Stomach (tissue), 9 donors: ENCODE results near the gene FZD7. TPM values are rescaled to one million over a fixed set of nuclear protein-coding genes. Genes with fewer than 3 reads are reported as not detected.

ENCODE experiments used
- DNase-seq, 2 donors: peaks; one replicate each; pipeline versions ENCODE4 v3.0.0 to v3.0.0-alpha.2; 2013 to 2019
- H3K27ac ChIP-seq, 5 donors: fragments of 200-600 bp in 4 of 5; sonication (generic) in 4 of 5; one replicate each; pipeline ENCODE4 v1.5.1; 2013 to 2019; ENCODE audit warnings: mild to moderate bottlenecking in 1 of 5, moderate library complexity in 1 of 5
- H3K27me3 ChIP-seq, 3 donors: fragments of 200-600 bp; sonication (generic); one replicate each; pipeline ENCODE4 v1.5.1; 2017 to 2019; ENCODE audit warnings: mixed run types in 1 of 3
- H3K36me3 ChIP-seq, 4 donors: fragments of 200-600 bp; sonication (generic); 1 replicate in 3 of 4; 2 replicates in 1 of 4; pipeline ENCODE4 v1.5.1; 2016 to 2019
- H3K4me1 ChIP-seq, 4 donors: fragments of 200-600 bp; sonication (generic); one replicate each; pipeline ENCODE4 v1.5.1; 2016 to 2019
- H3K4me3 ChIP-seq, 4 donors: fragments of 200-600 bp; sonication (generic) in 3 of 4; one replicate each; pipeline ENCODE4 v1.5.1; 2016 to 2019; ENCODE audit warnings: mild to moderate bottlenecking in 1 of 4
- H3K9me3 ChIP-seq, 4 donors: fragments of 200-600 bp; sonication (generic); one replicate each; pipeline ENCODE4 v1.5.1; 2016 to 2019
- CTCF ChIP-seq, 7 experiments: fragments of 450-650 bp in 4 of 7; fragments of 200-600 bp in 3 of 7; sonication (generic) in 3 of 7; IDR thresholded peaks; one replicate each; pipeline ENCODE4 v1.5.1; 2016 to 2019; ENCODE audit warnings: antibody characterized with exemption in 7 of 7, control low read depth in 2 of 7, mild to moderate bottlenecking in 1 of 7
- EP300 ChIP-seq: sonication (generic); formaldehyde crosslinking; IDR thresholded peaks from one replicate; pipeline ENCODE4 v1.6.1; 2017; ENCODE audit warnings: antibody characterized with exemption
- POLR2A ChIP-seq, 4 donors: fragments of 450-650 bp; IDR thresholded peaks; one replicate each; pipeline ENCODE4 v1.6.1; 2016; ENCODE audit warnings: antibody characterized with exemption in 4 of 4, control low read depth in 2 of 4, mild to moderate bottlenecking in 1 of 4, moderate library complexity in 1 of 4
- POLR2AphosphoS5 ChIP-seq, 3 donors: sonication (generic); formaldehyde crosslinking; IDR thresholded peaks; one replicate each; pipeline ENCODE4 v1.6.1; 2016; ENCODE audit warnings: antibody characterized with exemption in 3 of 3
- WGBS, 5 donors: extraction: QIAGEN DNeasy Blood & Tissue Kit in 3 of 5; methylation state at CpG; one replicate each; pipeline versions ENCODE4 v1.1.5 to v1.1.7; 2013 to 2018; 5-methylcytosine and 5-hydroxymethylcytosine counted together
- intact Hi-C: fragments of 100-400 bp; cut with DNase I; formaldehyde crosslinking; loops from one replicate; pipeline ENCODE4 v1.15.1; 2023; ENCODE audit warnings: low total_unique reads
- polyA plus RNA-seq, 3 donors: library from polyadenylated mRNA; stranded (reverse); fragments of 200-250 nt; gene quantifications; one replicate each; pipeline ENCODE4 v1.2.3, GENCODE V29; 2013
- total RNA-seq, 5 donors: library from RNA; depleted of rRNA; stranded (reverse); fragments of >200 nt; gene quantifications; one replicate each; pipeline versions ENCODE4 v1.1.0 to v1.2.3, GENCODE V29; 2014 to 2016
- donor health status: healthy with polysubstance abuse.
- donor health status: Bipolar disorder and iron deficiency.
- donor health status: healthy.

Gene FZD7
- total and polyA plus RNA-seq, 8 donors: 1.7 to 20.9 (median 4.9) TPM

DNA sequence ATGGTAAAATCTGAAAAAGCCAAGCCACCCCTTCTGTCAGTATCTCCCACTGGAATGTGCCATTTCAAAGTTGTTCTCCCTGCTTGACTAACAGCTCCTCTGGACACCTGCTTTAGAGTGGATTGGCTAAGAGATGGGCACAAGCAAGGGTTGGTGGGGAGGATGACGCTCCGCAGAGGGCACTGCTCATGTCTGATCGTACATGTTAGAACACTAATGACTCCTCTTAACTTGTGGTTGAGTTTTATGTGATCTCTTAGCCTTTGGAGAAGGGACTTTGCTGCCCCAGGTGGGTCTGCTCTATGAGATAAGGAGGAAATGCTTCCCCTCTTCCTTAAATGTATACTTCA is 31.2 kb downstream of the FZD7 start:
- WGBS, 5 donors: 84 to 97% (median 90%) methylated on average over 3 of the region's 3 CpGs
- H3K4me1 ChIP-seq: peaks cover 0 to 13% (median 6%) of the 10 kb centered on the region in 4 donors

DNA sequence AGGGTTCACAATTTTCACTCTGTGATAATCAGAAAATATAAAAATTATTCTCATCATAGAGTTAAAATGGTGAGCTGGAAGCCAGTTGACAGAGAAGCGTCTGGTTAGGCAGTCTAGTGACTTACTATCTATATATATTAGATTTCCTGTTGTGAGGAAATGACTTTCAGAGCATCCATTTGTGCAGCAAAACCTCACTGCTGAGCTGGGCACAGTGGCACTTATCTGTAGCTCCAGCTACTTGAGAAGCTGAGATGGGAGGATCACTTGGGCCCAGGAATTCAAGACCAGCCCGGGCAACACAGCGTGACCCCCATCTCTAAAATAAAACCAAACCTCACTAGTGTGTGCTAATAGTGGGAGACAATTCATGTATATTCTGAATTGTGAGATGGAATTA is 32.2 kb downstream of the FZD7 start:
- H3K27ac ChIP-seq: no peak overlapping the region
- DNase-seq: no peak
- no peaks in the 10 kb centered on the region for H3K36me3 ChIP-seq
- H3K4me3 ChIP-seq: no peak overlapping the region
- 77 to 95% (median 85%) methylated on average over 3 of the region's 3 CpGs for WGBS, 5 donors
- H3K9me3 ChIP-seq: no peaks in the 10 kb centered on the region
- intact Hi-C loops: no loop called here
- H3K27me3 ChIP-seq: no peaks in the 10 kb centered on the region
- peaks cover 0 to 13% (median 6%) of the 10 kb centered on the region in 4 donors for H3K4me1 ChIP-seq
- TF ChIP-seq POLR2A (IDR thresholded peaks at IDR 0.05) (no peak), CTCF (IDR thresholded peaks at IDR 0.05) (no peak), POLR2AphosphoS5 (IDR thresholded peaks at IDR 0.05) (no peak), EP300 (no peak)

More for the DNA sequence above, 31.2 kb downstream of the FZD7 start:
- Histone ChIP-seq H3K36me3 (no peaks in the 10 kb centered on the region), H3K4me3 (no peak overlapping the region), H3K27me3 (no peaks in the 10 kb centered on the region), H3K9me3 (no peaks in the 10 kb centered on the region), H3K27ac (no peak overlapping the region)
- no peak for DNase-seq
- intact Hi-C loops: no loop called here
- TF ChIP-seq POLR2AphosphoS5 (IDR thresholded peaks at IDR 0.05) (no peak), POLR2A (IDR thresholded peaks at IDR 0.05) (no peak), EP300 (no peak), CTCF (IDR thresholded peaks at IDR 0.05) (no peak)

GRCh38 chr2:202066875-202067274 is 33.2 kb downstream of the FZD7 start:
- Histone ChIP-seq H3K27ac (no peak overlapping the region), H3K9me3 (no peaks in the 10 kb centered on the region), H3K36me3 (no peaks in the 10 kb centered on the region), H3K4me1 (peaks cover 0 to 13% (median 6%) of the 10 kb centered on the region in 4 donors), H3K4me3 (no peak overlapping the region), H3K27me3 (no peaks in the 10 kb centered on the region)
- intact Hi-C loops: no loop called here
- DNase-seq: no peak
- TF ChIP-seq EP300: no peak
- no peak for TF ChIP-seq POLR2AphosphoS5 (IDR thresholded peaks at IDR 0.05)
- TF ChIP-seq CTCF (IDR thresholded peaks at IDR 0.05): no peak
- TF ChIP-seq POLR2A (IDR thresholded peaks at IDR 0.05): no peak
- 48 to 84% (median 81%) methylated on average over 2 of the region's 2 CpGs for WGBS, 5 donors

- no peak for TF ChIP-seq POLR2A (IDR thresholded peaks at IDR 0.05)
- no peak for TF ChIP-seq EP300
- no peak for TF ChIP-seq POLR2AphosphoS5 (IDR thresholded peaks at IDR 0.05)
- TF ChIP-seq CTCF (IDR thresholded peaks at IDR 0.05): no peak
- H3K36me3 ChIP-seq: no peaks in the 10 kb centered on the region
These were observed 33.9 kb downstream of the FZD7 start for GRCh38 chr2:202067589-202067988.

More at GRCh38 chr2:202067589-202067988, 33.9 kb downstream of the FZD7 start:
- H3K4me3 ChIP-seq: no peak overlapping the region
- WGBS, 5 donors: 94 to 100% (median 100%) methylated on average over 1 of the region's 1 CpG
- intact Hi-C loops: no loop called here
- H3K4me1 ChIP-seq: peaks cover 0 to 13% (median 6%) of the 10 kb centered on the region in 4 donors
- H3K27ac ChIP-seq: no peak overlapping the region
- no peak for DNase-seq
- no peaks in the 10 kb centered on the region for H3K9me3 ChIP-seq
- H3K27me3 ChIP-seq: no peaks in the 10 kb centered on the region
